GM12864 (cell line): ENCODE results near the gene CSTPP1.
"Not testable (repeated sequence)": the region's sequence is repeated elsewhere in the genome, so short reads cannot be mapped to it uniquely, and the experiment has no call there.

Experiments
- DNase-seq: peaks from one replicate; pipeline ENCODE4 v3.0.0-alpha.2; 2011; ENCODE audit warnings: low read depth
- H3K4me3 ChIP-seq: 2 replicates; pipeline ENCODE4 v1.5.1; 2011; ENCODE audit warnings: mild to moderate bottlenecking, low read depth, low read length, control low read depth
- CTCF ChIP-seq: IDR thresholded peaks from 2 replicates; pipeline ENCODE4 v1.5.1; 2011; ENCODE audit warnings: low read depth, mild to moderate bottlenecking, moderate library complexity, low read length, control low read depth, inconsistent platforms; ENCODE audit errors: missing control alignments

The CSTPP1 gene

GRCh38 chr11:47109051-47109726 is 172.6 kb downstream of the CSTPP1 start:
- H3K4me3 ChIP-seq: no peak overlapping the region
- TF ChIP-seq CTCF: no peak
- DNase-seq: no peak

- DNase-seq: no peak
- TF ChIP-seq CTCF: no peak
- H3K4me3 ChIP-seq: no peak overlapping the region
Observed at GRCh38 chr11:47109727-47110246, 173.2 kb downstream of the CSTPP1 start.

- peak; percentile 3 for TF ChIP-seq CTCF
- peak; percentile 61 for DNase-seq
- no peak overlapping the region for H3K4me3 ChIP-seq
Observed at GRCh38 chr11:47111318-47111804, 174.8 kb downstream of the CSTPP1 start.

GRCh38 chr11:47112941-47113340 is 176.4 kb downstream of the CSTPP1 start:
- H3K4me3 ChIP-seq, DNase-seq: not testable (repeated sequence)

- not testable (repeated sequence) for DNase-seq, H3K4me3 ChIP-seq
Observed at GRCh38 chr11:47118958-47119688, 182.6 kb downstream of the CSTPP1 start.

GRCh38 chr11:47121056-47121455 is 184.5 kb downstream of the CSTPP1 start:
- no peak for DNase-seq
- TF ChIP-seq CTCF: no peak
- no peak overlapping the region for H3K4me3 ChIP-seq

GRCh38 chr11:47121731-47122130 is 185.2 kb downstream of the CSTPP1 start:
- DNase-seq: no peak
- H3K4me3 ChIP-seq: no peak overlapping the region
- no peak for TF ChIP-seq CTCF

GRCh38 chr11:47123094-47123493 is 186.5 kb downstream of the CSTPP1 start:
- no peak for TF ChIP-seq CTCF
- DNase-seq: no peak

More at GRCh38 chr11:47123094-47123493, 186.5 kb downstream of the CSTPP1 start:
- H3K4me3 ChIP-seq: no peak overlapping the region
